ENCODE data around the gene ARID1B.

The ARID1B gene

GRCh38 chr6:157077251-157077650, 300.1 kb downstream of the ARID1B start:
- no peak for TF ChIP-seq CTCF (IDR thresholded peaks at IDR 0.05; ENCODE audit: low read depth, low read length)
- in situ Hi-C loops (cut with HindIII; ENCODE audit: low sequenced_read_pairs): no loop called here
- no peak for DNase-seq (ENCODE audit: low read depth, low spot score)
- H3K4me3 ChIP-seq (ENCODE audit: low read depth, low read length): no peak overlapping the region

GRCh38 chr6:157078326-157078725, 301.1 kb downstream of the ARID1B start:
- no peak for DNase-seq (ENCODE audit: low read depth, low spot score)
- in situ Hi-C loops (cut with HindIII; ENCODE audit: low sequenced_read_pairs): no loop called here
- no peak overlapping the region for H3K4me3 ChIP-seq (ENCODE audit: low read depth, low read length)
- TF ChIP-seq CTCF (IDR thresholded peaks at IDR 0.05; ENCODE audit: low read depth, low read length): no peak

- no peak overlapping the region for H3K4me3 ChIP-seq (ENCODE audit: low read depth, low read length)
- TF ChIP-seq CTCF (IDR thresholded peaks at IDR 0.05; ENCODE audit: low read depth, low read length): no peak
- in situ Hi-C loops (cut with HindIII; ENCODE audit: low sequenced_read_pairs): no loop called here
- DNase-seq (ENCODE audit: low read depth, low spot score): no peak
These were observed 302.1 kb downstream of the ARID1B start for GRCh38 chr6:157079277-157079676.

- in situ Hi-C loops (cut with HindIII; ENCODE audit: low sequenced_read_pairs): no loop called here
- TF ChIP-seq CTCF (IDR thresholded peaks at IDR 0.05; ENCODE audit: low read depth, low read length): no peak
- H3K4me3 ChIP-seq (ENCODE audit: low read depth, low read length): no peak overlapping the region
- no peak for DNase-seq (ENCODE audit: low read depth, low spot score)
These were observed 302.6 kb downstream of the ARID1B start for GRCh38 chr6:157079771-157080170.

DNA sequence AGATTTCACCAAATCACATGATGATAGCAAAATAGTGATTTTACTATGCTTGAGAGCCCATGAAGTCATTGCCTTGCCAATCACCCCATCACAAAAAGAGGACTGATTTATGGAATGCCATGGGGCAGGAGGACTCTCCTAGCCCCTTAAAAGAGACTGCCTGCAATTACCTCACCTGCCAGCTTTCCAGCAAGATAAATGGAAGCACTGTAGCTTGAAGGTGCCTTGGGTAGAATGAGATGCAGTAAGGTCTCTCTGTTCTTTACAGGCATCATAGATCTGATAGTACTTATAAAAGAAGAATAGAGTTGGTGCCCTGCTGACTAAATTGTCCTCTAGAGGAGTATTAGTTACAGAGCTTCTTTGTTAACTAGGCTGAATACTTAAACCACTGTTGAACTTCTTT, 303.8 kb downstream of the ARID1B start:
- H3K4me3 ChIP-seq (ENCODE audit: low read depth, low read length): no peak overlapping the region
- no peak for TF ChIP-seq CTCF (IDR thresholded peaks at IDR 0.05; ENCODE audit: low read depth, low read length)
- DNase-seq (ENCODE audit: low read depth, low spot score): no peak
- in situ Hi-C loops (cut with HindIII; ENCODE audit: low sequenced_read_pairs): no loop called here

DNA sequence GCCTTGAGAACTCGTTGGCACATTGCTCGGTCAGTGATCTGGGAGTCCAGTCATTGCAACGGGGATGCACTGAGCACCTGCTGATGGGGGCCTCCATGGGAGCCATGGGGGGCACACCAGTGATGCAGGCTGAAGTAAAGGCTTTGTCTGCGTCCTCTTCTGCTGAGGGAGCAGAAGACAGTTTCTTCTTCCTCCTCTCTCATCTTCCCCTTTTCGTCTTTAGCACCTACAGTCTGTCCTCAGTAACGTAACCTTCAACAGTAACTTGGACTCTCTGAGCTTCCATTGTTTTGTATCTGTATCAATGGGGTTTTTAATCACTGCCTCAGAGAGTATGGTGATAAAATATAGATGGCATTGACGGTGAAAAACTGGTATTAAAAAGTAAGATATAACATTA, 306.2 kb downstream of the ARID1B start:
- no peak overlapping the region for H3K4me3 ChIP-seq (ENCODE audit: low read depth, low read length)
- no peak for TF ChIP-seq CTCF (IDR thresholded peaks at IDR 0.05; ENCODE audit: low read depth, low read length)
- no peak for DNase-seq (ENCODE audit: low read depth, low spot score)
- in situ Hi-C loops (cut with HindIII; ENCODE audit: low sequenced_read_pairs): no loop called here

DNA sequence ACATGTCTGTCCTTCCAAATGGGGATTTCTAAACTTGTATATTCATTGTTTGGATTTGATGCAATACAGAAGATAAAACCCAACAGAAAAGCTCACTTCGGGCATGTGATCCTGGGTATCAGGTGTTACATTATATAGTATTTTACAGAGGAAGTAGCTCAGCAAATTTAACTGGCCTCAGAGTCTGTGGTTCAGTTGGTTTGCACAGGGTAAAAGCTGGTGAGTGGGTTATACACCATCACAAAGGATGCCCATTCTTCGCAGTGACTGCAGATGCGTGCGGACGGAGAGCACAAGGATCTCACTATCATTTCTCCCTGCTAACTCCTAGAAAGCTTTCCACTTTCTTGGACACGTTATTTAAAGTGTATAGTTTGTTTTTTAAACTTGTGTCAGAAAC, 309.5 kb downstream of the ARID1B start:
- in situ Hi-C loops (cut with HindIII; ENCODE audit: low sequenced_read_pairs): no loop called here
- H3K4me3 ChIP-seq (ENCODE audit: low read depth, low read length): no peak overlapping the region
- no peak for DNase-seq (ENCODE audit: low read depth, low spot score)
- TF ChIP-seq CTCF (IDR thresholded peaks at IDR 0.05; ENCODE audit: low read depth, low read length): no peak
